Measurements from ENCODE around the gene PPP2R2D. TPM values are rescaled to one million over a fixed set of nuclear protein-coding genes. Genes with fewer than 3 reads are reported as not detected.

PPP2R2D gene
- total RNA-seq, 1 experiment from 2014 or later = 35.1 TPM

DNA sequence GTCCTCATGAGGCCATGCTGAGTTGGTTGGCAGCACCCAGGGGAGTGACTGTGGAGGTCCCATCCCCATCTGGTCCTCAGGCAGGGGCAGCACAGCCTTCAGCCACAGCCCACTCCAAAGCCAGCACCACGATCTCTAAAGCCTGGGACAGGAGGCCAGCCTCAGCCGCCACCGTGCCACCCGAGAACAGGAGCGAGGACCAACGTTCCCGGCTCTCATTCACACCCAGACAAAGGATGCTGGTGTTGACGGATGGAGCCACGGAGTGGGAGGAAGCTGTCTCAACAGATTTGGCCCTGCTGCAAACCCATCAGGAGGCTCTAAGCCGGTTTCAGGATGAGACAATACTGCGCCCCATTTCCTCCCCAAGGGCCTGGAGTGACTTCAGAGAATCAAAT lies 42.7 kb upstream of the PPP2R2D start:
- Histone ChIP-seq H3K9ac (ENCODE audit: extremely low read depth, insufficient read length, low read length) (no peak overlapping the region), H4K20me1 (ENCODE audit: control insufficient read depth, insufficient read depth, insufficient read length) (no peaks in the 10 kb centered on the region), H3K4ac (ENCODE audit: low read depth, low read length) (no peak overlapping the region), H3K23ac (ENCODE audit: insufficient read length, low read depth, low read length) (no peak overlapping the region), H3K56ac (ENCODE audit: insufficient read length, low read depth, low read length) (no peak overlapping the region), H3K9me3 (ENCODE audit: control insufficient read depth, low read depth, low read length) (no peaks in the 10 kb centered on the region), H2BK5ac (ENCODE audit: insufficient read length, low read length) (no peak overlapping the region), H2AK5ac (ENCODE audit: insufficient read length, low read length) (no peak overlapping the region), H3K79me2 (ENCODE audit: insufficient read depth, low read length) (no peaks in the 10 kb centered on the region), H3K4me2 (ENCODE audit: insufficient read depth, insufficient read length, low read length) (no peak overlapping the region), H3K79me1 (ENCODE audit: insufficient read depth, low read depth, low read length, poor library complexity, severe bottlenecking) (no peaks in the 10 kb centered on the region), H3K23me2 (ENCODE audit: insufficient read length, low read depth, low read length, poor library complexity, severe bottlenecking) (no peaks in the 10 kb centered on the region), H3K14ac (ENCODE audit: insufficient read depth, low read length) (no peak overlapping the region; the same call in 1 of the 2 replicates), H3K27ac (ENCODE audit: insufficient read length, low read depth, low read length) (no peak overlapping the region), H2AFZ (ENCODE audit: low read length) (no peak overlapping the region), H3T11ph (ENCODE audit: low read length) (no peak overlapping the region), H2BK20ac (ENCODE audit: low read depth, low read length, poor library complexity, severe bottlenecking) (no peak overlapping the region), H3K4me1 (ENCODE audit: insufficient read depth, low read length) (no peaks in the 10 kb centered on the region), H4K91ac (ENCODE audit: insufficient read length, low read depth, low read length) (no peak overlapping the region), H3K27me3 (ENCODE audit: insufficient read depth, low read length) (no peaks in the 10 kb centered on the region), H2BK12ac (ENCODE audit: insufficient read length, low read depth, low read length) (no peak overlapping the region), H4K5ac (ENCODE audit: insufficient read length, low read depth, low read length) (no peak overlapping the region), H2BK120ac (ENCODE audit: low read depth, low read length, poor library complexity, severe bottlenecking) (no peak overlapping the region), H3K18ac (ENCODE audit: insufficient read length, low read depth, low read length) (no peak overlapping the region), H2BK15ac (ENCODE audit: low read depth, low read length) (no peak overlapping the region), H4K8ac (replicated peaks; ENCODE audit: insufficient read length, low read depth, low read length) (no peak overlapping the region)
- DNase-seq = peak; percentile 18
- TF ChIP-seq CTCF (conservative IDR thresholded peaks at IDR 0.05) = no peak
- Mint-ChIP-seq H3K27ac (no peak overlapping the region), H3K27me3 (ENCODE audit: low read depth) (peaks cover 3% of the 10 kb centered on the region), H3K9me3 (peaks cover 3 to 4% of the 10 kb centered on the region in 2 experiments), H3K4me3 (no peak overlapping the region), H3K36me3 (ENCODE audit: insufficient read depth in 1 of 3, low read depth in 3 of 3) (peaks cover 2 to 5% (median 2%) of the 10 kb centered on the region in 3 experiments; a peak in 6 of 7 replicates), H3K4me1 (0 out of 4 replicates have a peak, but pooled peaks cover 0 to 5% of the 10 kb centered on the region in 2 experiments)
- no CpG with 5 or more reads among the region's 11 CpGs for WGBS (ENCODE audit: extremely low coverage, insufficient read length, low lambda C conversion rate)
